Thyroid gland (tissue), 4 donors: ENCODE results near the gene SUPT3H. TPM values are rescaled to one million over a fixed set of nuclear protein-coding genes. Genes with fewer than 3 reads are reported as not detected.

Source experiments
- DNase-seq, 2 donors: peaks; one replicate each; pipeline ENCODE4 v3.0.0-alpha.2; 2019
- H3K27ac ChIP-seq, 3 donors: fragments of 200-600 bp; sonication (generic); 1 replicate in 2 of 3; 2 replicates in 1 of 3; pipeline ENCODE4 v1.5.1; 2016 to 2019; ENCODE audit warnings: mild to moderate bottlenecking in 1 of 3, moderate library complexity in 1 of 3
- H3K27me3 ChIP-seq: fragments of 200-600 bp; sonication (generic); one replicate; pipeline ENCODE4 v1.5.1; 2019
- H3K36me3 ChIP-seq, 2 donors: fragments of 200-600 bp; sonication (generic); one replicate each; pipeline ENCODE4 v1.5.1; 2016 to 2019
- H3K4me1 ChIP-seq, 2 donors: fragments of 200-600 bp; sonication (generic); one replicate each; pipeline ENCODE4 v1.5.1; 2017 to 2019
- H3K4me3 ChIP-seq, 3 donors: fragments of 200-600 bp; sonication (generic); replicated peaks in 1 of 3; 1 replicate in 2 of 3; 2 replicates in 1 of 3; pipeline ENCODE4 v1.5.1; 2016; ENCODE audit warnings: mild to moderate bottlenecking in 1 of 3
- H3K9me3 ChIP-seq: fragments of 200-600 bp; sonication (generic); one replicate; pipeline ENCODE4 v1.5.1; 2017
- POLR2A ChIP-seq, 2 donors: fragments of 450-650 bp; IDR thresholded peaks; one replicate each; pipeline ENCODE4 v1.6.1; 2017; ENCODE audit warnings: antibody characterized with exemption in 2 of 2, mild to moderate bottlenecking in 2 of 2, moderate library complexity in 1 of 2
- WGBS, 2 donors: methylation state at CpG; one replicate each; pipeline ENCODE4 v1.1.5; 2017; 5-methylcytosine and 5-hydroxymethylcytosine counted together
- intact Hi-C: fragments of 100-400 bp; cut with DNase I; formaldehyde crosslinking; loops from one replicate; pipeline ENCODE4 v1.15.1; 2023
- total RNA-seq, 4 donors: library from RNA; depleted of rRNA; stranded (reverse); fragments of >200 nt; gene quantifications; one replicate each; pipeline ENCODE4 v1.2.3, GENCODE V29; 2016
- TF ChIP-seq, protein P1 (sequence below), 6 experiments: fragments of 200-600 bp in 3 of 6; fragments of 450-650 bp in 3 of 6; sonication (generic) in 3 of 6; IDR thresholded peaks; one replicate each; pipeline ENCODE4 v1.5.1; 2016 to 2019; ENCODE audit warnings: antibody characterized with exemption in 6 of 6, mild to moderate bottlenecking in 2 of 6, inconsistent platforms in 1 of 6, moderate library complexity in 1 of 6

The SUPT3H gene
- total RNA-seq, 4 donors from 2014 or later: 9.8 to 21.6 (median 11.1) TPM

DNA sequence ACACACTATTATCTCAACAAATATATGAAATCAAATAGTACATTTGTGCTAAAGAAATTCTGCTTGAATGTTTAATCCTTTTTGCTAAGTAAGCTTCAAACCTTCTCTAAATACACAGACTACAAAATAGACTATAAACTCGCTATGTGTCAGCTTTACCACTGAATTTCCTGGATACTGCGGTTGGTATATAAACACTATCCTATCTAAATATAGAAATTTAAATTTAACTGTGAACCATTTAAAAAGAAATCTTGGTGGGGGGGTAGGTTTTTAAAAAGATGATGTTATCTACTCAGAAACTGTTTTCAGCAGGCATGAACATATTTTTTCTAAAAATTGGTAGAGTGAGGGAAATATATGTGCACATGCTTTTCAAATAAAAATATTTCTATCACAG is 356.1 kb downstream of the SUPT3H start:
- no peak for TF ChIP-seq POLR2A (IDR thresholded peaks at IDR 0.05)
- TF ChIP-seq, protein P1, sequence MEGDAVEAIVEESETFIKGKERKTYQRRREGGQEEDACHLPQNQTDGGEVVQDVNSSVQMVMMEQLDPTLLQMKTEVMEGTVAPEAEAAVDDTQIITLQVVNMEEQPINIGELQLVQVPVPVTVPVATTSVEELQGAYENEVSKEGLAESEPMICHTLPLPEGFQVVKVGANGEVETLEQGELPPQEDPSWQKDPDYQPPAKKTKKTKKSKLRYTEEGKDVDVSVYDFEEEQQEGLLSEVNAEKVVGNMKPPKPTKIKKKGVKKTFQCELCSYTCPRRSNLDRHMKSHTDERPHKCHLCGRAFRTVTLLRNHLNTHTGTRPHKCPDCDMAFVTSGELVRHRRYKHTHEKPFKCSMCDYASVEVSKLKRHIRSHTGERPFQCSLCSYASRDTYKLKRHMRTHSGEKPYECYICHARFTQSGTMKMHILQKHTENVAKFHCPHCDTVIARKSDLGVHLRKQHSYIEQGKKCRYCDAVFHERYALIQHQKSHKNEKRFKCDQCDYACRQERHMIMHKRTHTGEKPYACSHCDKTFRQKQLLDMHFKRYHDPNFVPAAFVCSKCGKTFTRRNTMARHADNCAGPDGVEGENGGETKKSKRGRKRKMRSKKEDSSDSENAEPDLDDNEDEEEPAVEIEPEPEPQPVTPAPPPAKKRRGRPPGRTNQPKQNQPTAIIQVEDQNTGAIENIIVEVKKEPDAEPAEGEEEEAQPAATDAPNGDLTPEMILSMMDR (IDR thresholded peaks at IDR 0.05): no peak
- Histone ChIP-seq H3K27me3 (no peaks in the 10 kb centered on the region), H3K4me1 (no peaks in the 10 kb centered on the region), H3K27ac (no peak overlapping the region), H3K4me3 (no peak overlapping the region), H3K36me3 (no peaks in the 10 kb centered on the region), H3K9me3 (no peaks in the 10 kb centered on the region)
- no peak for DNase-seq
- intact Hi-C loops: no loop called here
- WGBS, 2 donors: 68 to 73% methylated on average over 2 of the region's 2 CpGs

DNA sequence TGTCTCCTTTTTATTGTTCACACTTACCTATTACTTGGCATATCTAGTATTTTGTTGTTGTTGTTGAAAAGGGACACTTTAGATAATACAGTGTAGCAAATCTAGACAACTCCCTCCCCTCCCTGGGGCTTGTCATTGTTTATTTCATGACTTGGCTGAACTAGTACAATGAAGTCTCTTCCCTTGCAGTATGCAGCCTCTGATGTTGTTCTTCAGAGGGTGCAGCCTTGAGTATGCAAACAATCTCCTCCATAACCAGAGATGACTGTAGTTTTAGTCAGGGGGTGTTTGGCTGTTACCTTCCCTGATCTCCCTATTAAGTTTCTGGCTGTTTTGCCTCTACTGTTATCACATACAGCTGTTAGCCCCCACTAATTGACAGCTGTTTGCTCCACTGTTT is 365.0 kb downstream of the SUPT3H start:
- Histone ChIP-seq H3K4me1 (no peaks in the 10 kb centered on the region), H3K4me3 (no peak overlapping the region), H3K36me3 (no peaks in the 10 kb centered on the region), H3K27ac (no peak overlapping the region), H3K27me3 (no peaks in the 10 kb centered on the region), H3K9me3 (no peaks in the 10 kb centered on the region)
- intact Hi-C loops: no loop called here
- TF ChIP-seq, protein P1 (IDR thresholded peaks at IDR 0.05): no peak
- TF ChIP-seq POLR2A (IDR thresholded peaks at IDR 0.05): no peak
- no peak for DNase-seq

GRCh38 chr6:45009576-45009975 is 368.2 kb downstream of the SUPT3H start:
- Histone ChIP-seq H3K27ac (no peak overlapping the region), H3K4me1 (no peaks in the 10 kb centered on the region), H3K27me3 (no peaks in the 10 kb centered on the region), H3K36me3 (no peaks in the 10 kb centered on the region), H3K4me3 (no peak overlapping the region), H3K9me3 (no peaks in the 10 kb centered on the region)
- DNase-seq: no peak
- intact Hi-C loops: no loop called here
- TF ChIP-seq, protein P1 (IDR thresholded peaks at IDR 0.05): no peak
- no peak for TF ChIP-seq POLR2A (IDR thresholded peaks at IDR 0.05)
- WGBS, 2 donors: 95 to 96% methylated on average over 3 of the region's 3 CpGs

DNA sequence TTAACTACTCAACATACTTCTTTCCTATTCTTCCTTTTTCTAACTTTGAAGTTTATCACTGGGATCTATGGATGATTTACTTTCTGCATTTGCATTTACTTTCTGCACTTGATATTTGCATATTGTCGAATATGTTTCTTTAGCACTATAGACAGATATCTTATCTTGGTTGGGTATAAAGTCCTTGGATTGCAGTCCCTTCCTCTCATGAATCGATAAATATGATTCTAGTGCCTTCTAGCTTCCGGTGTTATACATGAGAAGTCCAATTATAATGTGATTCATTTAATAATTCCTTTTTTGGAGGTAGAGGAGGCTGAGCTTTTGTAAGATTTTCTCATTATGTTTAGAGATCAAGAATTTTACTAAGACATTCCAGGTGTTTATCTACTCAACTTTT is 370.8 kb downstream of the SUPT3H start:
- no peaks in the 10 kb centered on the region for H3K27me3 ChIP-seq
- H3K9me3 ChIP-seq: no peaks in the 10 kb centered on the region
- no peak overlapping the region for H3K27ac ChIP-seq
- TF ChIP-seq, protein P1 (IDR thresholded peaks at IDR 0.05): no peak
- no peak for TF ChIP-seq POLR2A (IDR thresholded peaks at IDR 0.05)
- intact Hi-C loops: no loop called here
- no peak overlapping the region for H3K4me3 ChIP-seq
- no peak for DNase-seq
- H3K4me1 ChIP-seq: no peaks in the 10 kb centered on the region
- WGBS, 2 donors: 95 to 97% methylated on average over 3 of the region's 3 CpGs
- no peaks in the 10 kb centered on the region for H3K36me3 ChIP-seq

DNA sequence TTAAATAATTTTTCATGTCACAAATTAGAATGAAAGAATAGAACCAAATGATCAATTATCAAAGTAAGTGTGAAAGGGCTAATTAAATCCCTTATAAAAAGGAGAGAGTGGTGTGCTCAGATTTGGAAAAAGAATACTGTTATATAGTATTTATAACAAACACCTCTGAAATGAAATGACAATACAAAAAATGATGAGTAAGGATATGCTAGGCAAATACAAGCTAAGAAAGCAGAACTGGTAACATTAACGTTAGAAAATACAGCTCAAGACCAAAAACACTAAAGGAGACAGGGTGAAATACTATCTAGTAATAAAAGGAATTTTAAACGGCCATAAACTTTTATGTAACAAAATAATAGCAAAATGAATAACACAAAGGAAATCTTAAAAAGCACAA is 373.8 kb downstream of the SUPT3H start:
- 44 to 46% methylated on average over 2 of the region's 2 CpGs for WGBS, 2 donors

More for the DNA sequence above, 373.8 kb downstream of the SUPT3H start:
- Histone ChIP-seq H3K36me3 (no peaks in the 10 kb centered on the region), H3K9me3 (no peaks in the 10 kb centered on the region), H3K4me3 (no peak overlapping the region), H3K27ac (no peak overlapping the region), H3K4me1 (no peaks in the 10 kb centered on the region), H3K27me3 (no peaks in the 10 kb centered on the region)
- intact Hi-C loops: no loop called here
- no peak for DNase-seq
- TF ChIP-seq, protein P1 (IDR thresholded peaks at IDR 0.05): no peak
- TF ChIP-seq POLR2A (IDR thresholded peaks at IDR 0.05): no peak
